K562 (cell line): ENCODE results near the gene VRK2. TPM values are rescaled to one million over a fixed set of nuclear protein-coding genes. Genes with fewer than 3 reads are reported as not detected.
A peak's percentile ranks its signal among the peaks of the same experiment; 100 is the strongest.

Experiments used
- BACH1 ChIP-seq: fragments of 200-800 bp; sonication (Bioruptor generic); IDR thresholded peaks from 2 replicates; pipeline ENCODE4 v1.6.1; 2016; ENCODE audit warnings: missing genetic modification characterization, missing compliant biosample characterization
- DMBX1 ChIP-seq: fragments of 250-450 bp; sonication (Bioruptor Pico); IDR thresholded peaks from 2 replicates; pipeline ENCODE4 v1.8.0; 2022; ENCODE audit warnings: inconsistent platforms, mild to moderate bottlenecking, moderate library complexity, borderline replicate concordance
- FOXM1 ChIP-seq, 2 experiments: fragments of 450-650 bp in 1 of 2; sonication (generic) in 1 of 2; formaldehyde crosslinking in 1 of 2; IDR thresholded peaks; 2 replicates each; pipeline versions ENCODE4 v1.6.1 to v1.9.0; 2017 to 2022; ENCODE audit warnings: low read depth in 2 of 2, mild to moderate bottlenecking in 2 of 2, missing genetic modification reagents in 1 of 2, moderate library complexity in 1 of 2
- KDM5B ChIP-seq: fragments of 200-600 bp; sonication (generic); IDR thresholded peaks from 2 replicates; pipeline ENCODE4 v1.6.1; 2012; ENCODE audit warnings: low read depth, mild to moderate bottlenecking, moderate library complexity, low read length, control low read depth, inconsistent platforms; ENCODE audit not compliant: insufficient replicate concordance
- L3MBTL2 ChIP-seq: fragments of 450-650 bp; IDR thresholded peaks from 2 replicates; pipeline ENCODE4 v1.6.1; 2016; ENCODE audit warnings: mild to moderate bottlenecking, moderate library complexity
- MBD2 ChIP-seq: sonication (generic); IDR thresholded peaks from 2 replicates; pipeline ENCODE4 v1.6.1; 2016; ENCODE audit warnings: low read depth, borderline replicate concordance
- PCBP1 ChIP-seq: fragments of 200-400 bp; formaldehyde crosslinking; IDR thresholded peaks from 2 replicates; pipeline ENCODE4 v1.6.1; 2018; ENCODE audit warnings: mild to moderate bottlenecking, low read depth, low read length; ENCODE audit not compliant: poor library complexity, severe bottlenecking
- PPARD ChIP-seq: fragments of 250-450 bp; sonication (Bioruptor Pico); IDR thresholded peaks from 2 replicates; pipeline ENCODE4 v1.8.0; 2022; ENCODE audit warnings: inconsistent platforms, mild to moderate bottlenecking, moderate library complexity
- RREB1 ChIP-seq: fragments of 250-450 bp; sonication (Bioruptor Pico); IDR thresholded peaks from 2 replicates; pipeline ENCODE4 v1.4.0; 2020
- STAT5A ChIP-seq: IDR thresholded peaks from 2 replicates; pipeline ENCODE4 v1.6.1; 2012; ENCODE audit warnings: low read length, inconsistent platforms, borderline replicate concordance
- TEAD1 ChIP-seq, 2 experiments: fragments of 450-650 bp in 1 of 2; sonication (generic) in 1 of 2; formaldehyde crosslinking; IDR thresholded peaks; 2 replicates each; pipeline versions ENCODE4 v1.4.0 to v1.8.0; 2020 to 2022; ENCODE audit warnings: mild to moderate bottlenecking in 2 of 2, missing genetic modification reagents in 1 of 2
- THRB ChIP-seq: fragments of 450-650 bp; formaldehyde crosslinking; conservative IDR thresholded peaks from 2 replicates; pipeline ENCODE4 v1.4.0; 2022; ENCODE audit warnings: mild to moderate bottlenecking, missing genetic modification characterization
- WHSC1 ChIP-seq: IDR thresholded peaks from one replicate; pipeline ENCODE4 v1.6.1; 2012; ENCODE audit warnings: low read length, control low read depth, inconsistent platforms
- ZBTB43 ChIP-seq: sonication (generic); formaldehyde crosslinking; IDR thresholded peaks from 2 replicates; pipeline ENCODE4 v1.8.0; 2023; ENCODE audit warnings: mild to moderate bottlenecking, missing genetic modification reagents
- ZNF140 ChIP-seq: fragments of 250-450 bp; sonication (Bioruptor Pico); IDR thresholded peaks from 2 replicates; pipeline ENCODE4 v1.8.0; 2021; ENCODE audit warnings: moderate library complexity, mild to moderate bottlenecking, inconsistent platforms
- ZNF197 ChIP-seq: fragments of 200-800 bp; sonication (Bioruptor generic); IDR thresholded peaks from 2 replicates; pipeline ENCODE4 v1.6.1; 2016; ENCODE audit warnings: low read depth, missing genetic modification characterization, missing compliant biosample characterization
- polyA plus RNA-seq, 8 experiments: library from polyadenylated mRNA; depleted of rRNA in 4 of 8; stranded (reverse) in 5 of 8; unstranded in 3 of 8; fragments of >200 nt; fragmentation: Nextera tagmentation in 2 of 8; fragmentation: Illumina TruSeq in 1 of 8; extraction: Ambion mirVana in 2 of 8; extraction: Trizol in 1 of 8; gene quantifications; 2 replicates each; pipeline versions ENCODE4 v1.2.1 to v1.2.3, GENCODE V29; 2011 to 2014; ENCODE audit warnings: inconsistent platforms in 1 of 8, missing spikeins in 1 of 8
- total RNA-seq, 7 experiments: library from RNA; depleted of rRNA in 6 of 7; stranded (reverse); fragments of >200 nt in 6 of 7; fragmentation: Illumina TruSeq in 2 of 7; extraction: Trizol in 2 of 7; gene quantifications; 2 replicates each; pipeline versions ENCODE4 v1.2.1 to v1.2.3, GENCODE V29; 2011 to 2021; ENCODE audit warnings: low replicate concordance in 1 of 7

VRK2 gene
- total and polyA plus RNA-seq, 9 of the 15 experiments (the other 6 are each of a cell fraction or from before 2014, with no cell fraction given): 22.6 to 49.2 (median 36.2) TPM

GRCh38 chr2:58046585-58047372 is at the start of gene VRK2 (continued):
- TF ChIP-seq RREB1 (CRISPR knock-in tag) (peak; percentile 48; the same call in 1 of the 2 replicates), TEAD1 (CRISPR knock-in tag; IDR thresholded peaks at IDR 0.05) (no peak), ZBTB43 (CRISPR knock-in tag) (no peak), BACH1 (tag) (no peak), ZNF197 (CRISPR knock-in tag) (no peak), STAT5A (no peak; the same call in 1 of the 2 replicates), THRB (CRISPR knock-in tag) (no peak), KDM5B (peak; percentile 82), DMBX1 (CRISPR knock-in tag) (no peak), MBD2 (peak; percentile 45; the same call in 1 of the 2 replicates), WHSC1 (no peak), FOXM1 (IDR thresholded peaks at IDR 0.05; ENCODE audit: low read depth) (no peak), FOXM1 (CRISPR knock-in tag; IDR thresholded peaks at IDR 0.05; ENCODE audit: low read depth) (peak; percentile 58; the same call in 1 of the 2 replicates), PPARD (no peak), ZNF140 (CRISPR knock-in tag) (no peak), PCBP1 (peak; percentile 91), L3MBTL2 (peak; percentile 74)
